ENCODE results near the gene CCT6B.

The CCT6B gene

DNA sequence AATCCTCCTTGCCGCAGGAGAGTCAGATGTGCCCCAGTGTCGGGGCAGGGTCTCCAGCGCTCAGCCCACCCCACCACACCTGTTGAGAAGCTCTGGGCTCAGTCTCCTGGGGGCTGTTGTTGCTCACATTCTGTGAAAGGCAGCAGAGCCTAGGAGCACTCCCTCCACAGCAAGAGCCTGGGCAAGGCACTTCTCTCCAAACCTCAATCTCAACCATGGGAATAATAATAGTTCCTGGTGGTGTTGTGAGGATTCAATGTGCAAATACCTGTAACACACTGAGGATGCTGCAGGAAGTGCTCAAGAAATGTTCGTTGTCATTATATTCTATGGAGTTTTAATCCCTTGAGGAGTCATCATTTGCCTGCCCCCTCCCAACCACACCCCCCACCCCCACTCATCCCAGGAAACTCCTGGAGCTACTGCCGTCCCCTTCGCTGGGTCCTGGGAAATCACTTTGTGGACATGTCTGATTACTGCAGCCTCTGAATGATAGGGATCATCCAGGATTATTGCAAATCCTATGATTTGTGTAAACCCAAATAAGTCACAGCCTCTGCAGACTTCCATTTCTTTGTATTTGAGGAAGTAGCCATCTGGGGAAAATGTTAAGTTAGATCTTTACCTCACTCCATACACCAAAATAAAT, 61.5 kb downstream of the CCT6B start:
- H3K9me3 ChIP-seq (ENCODE audit: insufficient read depth, low read depth, low read length): no peaks in the 10 kb centered on the region
- no peaks in the 10 kb centered on the region for H4K20me1 ChIP-seq (ENCODE audit: insufficient read depth, low read length, poor library complexity, severe bottlenecking)
- no peaks in the 10 kb centered on the region for H3K36me3 ChIP-seq (ENCODE audit: insufficient read depth, low read length)
- H3K79me2 ChIP-seq (ENCODE audit: insufficient read depth, low read length): no peaks in the 10 kb centered on the region
- H3K4me2 ChIP-seq (ENCODE audit: low read depth, low read length, poor library complexity, severe bottlenecking): no peak overlapping the region
- no peaks in the 10 kb centered on the region for H3F3A ChIP-seq (ENCODE audit: low read depth)
- H3K4me3 ChIP-seq (ENCODE audit: low read length, poor library complexity, severe bottlenecking): no peak overlapping the region
- no peak for TF ChIP-seq EZH2phosphoT487 (IDR thresholded peaks at IDR 0.05; ENCODE audit: borderline replicate concordance)
- TF ChIP-seq, protein P1, sequence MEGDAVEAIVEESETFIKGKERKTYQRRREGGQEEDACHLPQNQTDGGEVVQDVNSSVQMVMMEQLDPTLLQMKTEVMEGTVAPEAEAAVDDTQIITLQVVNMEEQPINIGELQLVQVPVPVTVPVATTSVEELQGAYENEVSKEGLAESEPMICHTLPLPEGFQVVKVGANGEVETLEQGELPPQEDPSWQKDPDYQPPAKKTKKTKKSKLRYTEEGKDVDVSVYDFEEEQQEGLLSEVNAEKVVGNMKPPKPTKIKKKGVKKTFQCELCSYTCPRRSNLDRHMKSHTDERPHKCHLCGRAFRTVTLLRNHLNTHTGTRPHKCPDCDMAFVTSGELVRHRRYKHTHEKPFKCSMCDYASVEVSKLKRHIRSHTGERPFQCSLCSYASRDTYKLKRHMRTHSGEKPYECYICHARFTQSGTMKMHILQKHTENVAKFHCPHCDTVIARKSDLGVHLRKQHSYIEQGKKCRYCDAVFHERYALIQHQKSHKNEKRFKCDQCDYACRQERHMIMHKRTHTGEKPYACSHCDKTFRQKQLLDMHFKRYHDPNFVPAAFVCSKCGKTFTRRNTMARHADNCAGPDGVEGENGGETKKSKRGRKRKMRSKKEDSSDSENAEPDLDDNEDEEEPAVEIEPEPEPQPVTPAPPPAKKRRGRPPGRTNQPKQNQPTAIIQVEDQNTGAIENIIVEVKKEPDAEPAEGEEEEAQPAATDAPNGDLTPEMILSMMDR (conservative IDR thresholded peaks at IDR 0.05; ENCODE audit: low read length): no peak
- no peak overlapping the region for H3K9ac ChIP-seq (ENCODE audit: low read depth, low read length, poor library complexity, severe bottlenecking)
- no peak overlapping the region for H2AFZ ChIP-seq (ENCODE audit: low read length)
- no peaks in the 10 kb centered on the region for H3K4me1 ChIP-seq (ENCODE audit: insufficient read depth, low read length, poor library complexity, severe bottlenecking)
- no peaks in the 10 kb centered on the region for H3K27me3 ChIP-seq (ENCODE audit: insufficient read depth, low read length, poor library complexity, severe bottlenecking)
- no peaks in the 10 kb centered on the region for H3K9me2 ChIP-seq (replicated peaks; ENCODE audit: low read depth, low read length)

DNA sequence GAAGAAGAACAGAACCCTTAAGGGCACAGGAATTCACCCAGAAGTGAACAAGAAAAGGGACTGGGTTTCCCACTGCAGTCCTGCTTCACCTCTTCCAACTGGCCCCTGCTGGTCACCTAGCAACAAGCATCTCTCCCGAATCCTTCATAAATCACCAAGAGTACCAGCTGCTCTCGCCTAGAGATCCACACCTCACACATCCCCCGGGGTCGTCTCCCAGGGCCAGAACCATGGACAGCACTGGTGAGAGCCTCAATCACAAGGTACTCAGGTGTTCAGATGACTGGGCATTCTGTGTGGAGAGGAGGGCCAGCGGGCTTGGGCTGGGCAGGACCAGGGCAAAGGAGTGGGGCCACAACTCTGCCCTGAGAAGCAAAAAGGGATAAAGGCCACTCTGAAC, 65.9 kb downstream of the CCT6B start:
- H3K9me3 ChIP-seq (ENCODE audit: insufficient read depth, low read depth, low read length): no peaks in the 10 kb centered on the region
- H3K27me3 ChIP-seq (ENCODE audit: insufficient read depth, low read length, poor library complexity, severe bottlenecking): no peaks in the 10 kb centered on the region

DNA sequence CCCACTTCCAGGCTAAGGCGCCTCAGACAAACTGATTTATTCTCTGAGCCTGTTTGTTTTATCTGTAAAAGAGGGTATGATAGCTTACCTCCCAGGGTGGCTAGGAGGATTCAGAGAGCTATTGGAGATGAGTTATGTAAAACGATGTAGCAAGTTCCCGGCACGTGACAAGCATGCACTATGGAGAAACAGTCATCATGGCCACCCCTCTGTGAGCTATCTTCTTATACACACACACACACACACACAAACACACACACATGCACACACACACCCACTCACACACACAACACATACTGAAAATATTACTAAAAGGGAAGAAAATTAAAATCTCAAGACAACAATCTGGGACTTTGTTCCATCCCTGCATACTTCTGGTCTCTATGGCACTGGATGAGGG, 66.3 kb downstream of the CCT6B start:
- H4K20me1 ChIP-seq (ENCODE audit: insufficient read depth, low read length, poor library complexity, severe bottlenecking): no peaks in the 10 kb centered on the region
- no peaks in the 10 kb centered on the region for H3K27me3 ChIP-seq (ENCODE audit: insufficient read depth, low read length, poor library complexity, severe bottlenecking)
- no peak overlapping the region for H2AFZ ChIP-seq (ENCODE audit: low read length)
- peaks cover 7% of the 10 kb centered on the region for H3K4me1 ChIP-seq (ENCODE audit: insufficient read depth, low read length, poor library complexity, severe bottlenecking)
- H3K4me3 ChIP-seq (ENCODE audit: low read length, poor library complexity, severe bottlenecking): no peak overlapping the region
- H3K9me2 ChIP-seq (replicated peaks; ENCODE audit: low read depth, low read length): no peaks in the 10 kb centered on the region
- no peaks in the 10 kb centered on the region for H3K79me2 ChIP-seq (ENCODE audit: insufficient read depth, low read length)
- H3K4me2 ChIP-seq (ENCODE audit: low read depth, low read length, poor library complexity, severe bottlenecking): no peak overlapping the region
- TF ChIP-seq, protein P1 (conservative IDR thresholded peaks at IDR 0.05; ENCODE audit: low read length): no peak
- no peak for TF ChIP-seq EZH2phosphoT487 (IDR thresholded peaks at IDR 0.05; ENCODE audit: borderline replicate concordance)
- no peak overlapping the region for H3K9ac ChIP-seq (ENCODE audit: low read depth, low read length, poor library complexity, severe bottlenecking)
- no peaks in the 10 kb centered on the region for H3K36me3 ChIP-seq (ENCODE audit: insufficient read depth, low read length)
- no peaks in the 10 kb centered on the region for H3F3A ChIP-seq (ENCODE audit: low read depth)
- H3K9me3 ChIP-seq (ENCODE audit: insufficient read depth, low read depth, low read length): no peaks in the 10 kb centered on the region

More for the DNA sequence above, 65.9 kb downstream of the CCT6B start:
- Histone ChIP-seq H3F3A (ENCODE audit: low read depth) (no peaks in the 10 kb centered on the region), H3K4me3 (ENCODE audit: low read length, poor library complexity, severe bottlenecking) (no peak overlapping the region), H4K20me1 (ENCODE audit: insufficient read depth, low read length, poor library complexity, severe bottlenecking) (no peaks in the 10 kb centered on the region), H3K4me1 (ENCODE audit: insufficient read depth, low read length, poor library complexity, severe bottlenecking) (peaks cover 7% of the 10 kb centered on the region), H3K36me3 (ENCODE audit: insufficient read depth, low read length) (no peaks in the 10 kb centered on the region), H3K4me2 (ENCODE audit: low read depth, low read length, poor library complexity, severe bottlenecking) (no peak overlapping the region), H3K9ac (ENCODE audit: low read depth, low read length, poor library complexity, severe bottlenecking) (no peak overlapping the region), H2AFZ (ENCODE audit: low read length) (no peak overlapping the region), H3K79me2 (ENCODE audit: insufficient read depth, low read length) (no peaks in the 10 kb centered on the region), H3K9me2 (replicated peaks; ENCODE audit: low read depth, low read length) (no peaks in the 10 kb centered on the region)
- TF ChIP-seq, protein P1 (conservative IDR thresholded peaks at IDR 0.05; ENCODE audit: low read length): no peak
- no peak for TF ChIP-seq EZH2phosphoT487 (IDR thresholded peaks at IDR 0.05; ENCODE audit: borderline replicate concordance)
